Adipocyte (in vitro differentiated cells): ENCODE measurements around the gene SPRN.

Source experiments
- DNase-seq: peaks from one replicate; pipeline ENCODE4 v3.0.0-alpha.2; 2015; ENCODE audit warnings: low read depth
- H3K27me3 ChIP-seq: replicated peaks from 2 replicates; pipeline ENCODE4 v1.7.0; 2013; ENCODE audit warnings: mild to moderate bottlenecking, low read length, moderate library complexity; ENCODE audit not compliant: control insufficient read depth, insufficient read depth
- H3K36me3 ChIP-seq: 2 replicates; pipeline ENCODE4 v1.7.0; 2013; ENCODE audit warnings: low read length, mild to moderate bottlenecking, moderate library complexity; ENCODE audit not compliant: control insufficient read depth, insufficient read depth, severe bottlenecking
- H3K4me1 ChIP-seq: 2 replicates; pipeline ENCODE4 v1.7.0; 2013; ENCODE audit warnings: mild to moderate bottlenecking, low read length, moderate library complexity; ENCODE audit not compliant: control insufficient read depth, insufficient read depth
- H3K4me3 ChIP-seq: 2 replicates; pipeline ENCODE4 v1.7.0; 2013; ENCODE audit warnings: mild to moderate bottlenecking, low read length, moderate library complexity
- H3K9ac ChIP-seq: 2 replicates; pipeline ENCODE4 v1.7.0; 2013; ENCODE audit warnings: mild to moderate bottlenecking, low read length, moderate library complexity
- H3K9me3 ChIP-seq: 2 replicates; pipeline ENCODE4 v1.7.0; 2013; ENCODE audit warnings: mild to moderate bottlenecking, low read length, moderate library complexity; ENCODE audit not compliant: control insufficient read depth

The SPRN gene

DNA sequence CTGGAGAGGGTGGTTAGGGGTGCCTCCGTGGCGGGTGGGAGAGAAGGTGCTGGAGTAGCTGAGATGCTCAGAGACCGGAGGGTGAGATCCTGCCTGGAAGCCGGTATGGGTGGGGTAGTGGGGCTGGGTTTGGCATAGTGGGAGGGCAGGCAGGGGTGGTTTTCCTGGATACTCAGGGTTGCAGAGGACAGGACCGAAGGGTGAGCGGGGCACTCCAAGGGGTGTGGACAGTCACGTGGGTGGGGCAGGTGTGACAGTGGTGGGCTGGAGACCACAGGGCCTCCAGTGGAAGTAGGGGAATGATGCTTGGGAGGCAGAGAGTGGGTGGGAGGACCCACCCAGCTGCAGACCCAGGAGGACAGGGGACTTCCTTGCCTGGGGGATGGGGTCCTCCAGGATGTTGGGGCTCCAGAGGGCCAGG, 31.2 kb upstream of the SPRN start:
- Histone ChIP-seq H3K9me3 (peaks cover 3% of the 10 kb centered on the region), H3K4me1 (no peaks in the 10 kb centered on the region)

GRCh38 chr10:133455196-133455595, 30.8 kb upstream of the SPRN start:
- Histone ChIP-seq H3K9ac (no peak overlapping the region), H3K36me3 (no peaks in the 10 kb centered on the region), H3K27me3 (no peaks in the 10 kb centered on the region), H3K9me3 (peaks cover 3% of the 10 kb centered on the region), H3K4me3 (no peak overlapping the region), H3K4me1 (no peaks in the 10 kb centered on the region)
- no peak for DNase-seq

More for the DNA sequence above, 31.2 kb upstream of the SPRN start:
- H3K36me3 ChIP-seq = no peaks in the 10 kb centered on the region
- DNase-seq = no peak
- H3K9ac ChIP-seq = no peak overlapping the region
- no peaks in the 10 kb centered on the region for H3K27me3 ChIP-seq
- no peak overlapping the region for H3K4me3 ChIP-seq

GRCh38 chr10:133454204-133454893, 29.9 kb upstream of the SPRN start:
- H3K4me3 ChIP-seq = no peak overlapping the region
- H3K9ac ChIP-seq = no peak overlapping the region
- no peaks in the 10 kb centered on the region for H3K27me3 ChIP-seq
- H3K4me1 ChIP-seq = no peaks in the 10 kb centered on the region
- H3K9me3 ChIP-seq = peaks cover 4% of the 10 kb centered on the region
- DNase-seq = no peak
- no peaks in the 10 kb centered on the region for H3K36me3 ChIP-seq

DNA sequence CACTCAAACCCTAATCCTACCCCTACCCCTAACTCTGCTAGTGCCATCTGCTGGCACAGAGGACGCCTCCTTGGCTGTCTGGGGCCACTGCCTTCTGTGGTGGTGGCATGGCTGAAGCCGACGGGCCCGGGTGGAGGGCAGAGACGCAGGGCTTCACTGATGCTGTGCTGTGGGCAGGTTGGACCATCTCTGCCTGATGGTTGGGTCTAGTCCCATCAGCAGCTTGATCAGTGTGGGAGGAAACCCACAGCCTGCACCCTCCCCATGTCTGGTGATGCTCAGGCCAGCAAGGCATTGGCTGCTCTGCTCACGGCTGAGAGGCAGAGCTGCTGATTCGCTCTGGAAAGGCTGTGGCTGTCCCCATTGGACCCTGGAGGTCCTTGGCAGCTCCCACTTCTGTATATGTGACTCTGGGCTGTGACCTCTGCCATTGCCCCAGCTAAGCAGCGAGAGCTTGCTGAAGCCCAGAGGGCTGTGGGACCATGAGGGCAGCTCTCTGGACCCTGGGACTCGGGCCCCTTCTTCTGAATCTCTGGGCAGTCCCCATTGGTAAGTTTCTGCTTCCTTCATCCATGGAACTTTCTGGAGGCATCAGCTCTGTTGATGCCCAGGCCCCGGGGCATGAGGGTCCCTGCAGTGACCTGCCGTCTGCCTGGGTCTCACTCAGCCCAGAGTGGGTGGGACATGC, 29.2 kb upstream of the SPRN start, which contains the start of gene SCART1:
SCART1 (plus strand) TSS at position 430 of the 688 bp plus-strand sequence; CDS start at position 483, 53 bp downstream.
- Histone ChIP-seq H3K9me3 (peaks cover 11% of the 10 kb centered on the region), H3K9ac (no peak within 1 kb of the TSS), H3K4me3 (no peak within 1 kb of the TSS), H3K36me3 (no peaks in the 10 kb centered on the region), H3K4me1 (no peaks in the 10 kb centered on the region), H3K27me3 (no peaks in the 10 kb centered on the region)
- no peak for DNase-seq

GRCh38 chr10:133452453-133452852, 28.0 kb upstream of the SPRN start:
- no peaks in the 10 kb centered on the region for H3K27me3 ChIP-seq
- no peak overlapping the region for H3K4me3 ChIP-seq
- H3K36me3 ChIP-seq = no peaks in the 10 kb centered on the region
- no peak overlapping the region for H3K9ac ChIP-seq
- peaks cover 23% of the 10 kb centered on the region for H3K9me3 ChIP-seq
- H3K4me1 ChIP-seq = no peaks in the 10 kb centered on the region
- no peak for DNase-seq

GRCh38 chr10:133451346-133451745, 26.9 kb upstream of the SPRN start:
- no peak for DNase-seq
- H3K9ac ChIP-seq = no peak overlapping the region
- H3K36me3 ChIP-seq = no peaks in the 10 kb centered on the region
- H3K27me3 ChIP-seq = no peaks in the 10 kb centered on the region
- no peak overlapping the region for H3K4me3 ChIP-seq
- H3K9me3 ChIP-seq = peaks cover 33% of the 10 kb centered on the region
- H3K4me1 ChIP-seq = no peaks in the 10 kb centered on the region

- H3K9ac ChIP-seq = no peak overlapping the region
- no peak overlapping the region for H3K4me3 ChIP-seq
- H3K27me3 ChIP-seq = no peaks in the 10 kb centered on the region
- peaks cover 33% of the 10 kb centered on the region for H3K9me3 ChIP-seq
- no peaks in the 10 kb centered on the region for H3K36me3 ChIP-seq
- DNase-seq = no peak
- no peaks in the 10 kb centered on the region for H3K4me1 ChIP-seq
These were observed 23.7 kb upstream of the SPRN start for GRCh38 chr10:133448120-133448519.

- H3K4me1 ChIP-seq = no peaks in the 10 kb centered on the region
- no peak for DNase-seq
- H3K9ac ChIP-seq = no peak overlapping the region
- peaks cover 33% of the 10 kb centered on the region for H3K9me3 ChIP-seq
- H3K36me3 ChIP-seq = no peaks in the 10 kb centered on the region
- no peaks in the 10 kb centered on the region for H3K27me3 ChIP-seq
- no peak overlapping the region for H3K4me3 ChIP-seq
These were observed 22.6 kb upstream of the SPRN start for GRCh38 chr10:133446979-133447378.

- H3K36me3 ChIP-seq = no peaks in the 10 kb centered on the region
- H3K9ac ChIP-seq = no peak overlapping the region
- H3K27me3 ChIP-seq = no peaks in the 10 kb centered on the region
- no peaks in the 10 kb centered on the region for H3K4me1 ChIP-seq
- no peak for DNase-seq
- peaks cover 32% of the 10 kb centered on the region for H3K9me3 ChIP-seq
- no peak overlapping the region for H3K4me3 ChIP-seq
These were observed 21.6 kb upstream of the SPRN start for GRCh38 chr10:133445751-133446708.

GRCh38 chr10:133445268-133445732, 20.9 kb upstream of the SPRN start:
- Histone ChIP-seq H3K27me3 (no peaks in the 10 kb centered on the region), H3K9me3 (peaks cover 30% of the 10 kb centered on the region), H3K9ac (no peak overlapping the region), H3K4me1 (no peaks in the 10 kb centered on the region), H3K36me3 (no peaks in the 10 kb centered on the region), H3K4me3 (no peak overlapping the region)
- no peak for DNase-seq
